ENCODE measurements around the gene OR5B17.
"Not testable (repeated sequence)": the region's sequence is repeated elsewhere in the genome, so short reads cannot be mapped to it uniquely, and the experiment has no call there.

Gene OR5B17

DNA sequence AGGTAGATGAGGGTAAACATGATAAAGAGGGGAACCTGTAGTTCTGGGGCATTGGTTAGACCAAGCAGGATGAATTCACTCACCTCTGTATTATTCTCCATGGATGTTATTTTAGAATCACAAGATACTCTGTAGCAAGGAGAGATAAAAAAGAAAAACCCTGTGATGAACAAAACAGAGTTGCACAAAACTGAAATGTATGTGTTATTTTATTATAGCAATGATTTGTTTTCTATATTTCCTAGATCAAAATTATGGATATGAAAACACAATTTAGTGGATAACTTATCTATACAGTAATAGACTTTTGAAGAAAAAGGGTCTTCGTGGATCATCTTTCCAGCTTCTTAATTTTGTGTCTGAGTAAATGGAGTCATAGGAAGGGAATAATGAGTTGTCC lies at the start of gene OR5B17:
Gene OR5B17, minus strand, starts transcription at position 101 of the 400 bp plus-strand sequence. Its CDS starts 0 bp downstream, at position 101.
- no peak for DNase-seq

DNA sequence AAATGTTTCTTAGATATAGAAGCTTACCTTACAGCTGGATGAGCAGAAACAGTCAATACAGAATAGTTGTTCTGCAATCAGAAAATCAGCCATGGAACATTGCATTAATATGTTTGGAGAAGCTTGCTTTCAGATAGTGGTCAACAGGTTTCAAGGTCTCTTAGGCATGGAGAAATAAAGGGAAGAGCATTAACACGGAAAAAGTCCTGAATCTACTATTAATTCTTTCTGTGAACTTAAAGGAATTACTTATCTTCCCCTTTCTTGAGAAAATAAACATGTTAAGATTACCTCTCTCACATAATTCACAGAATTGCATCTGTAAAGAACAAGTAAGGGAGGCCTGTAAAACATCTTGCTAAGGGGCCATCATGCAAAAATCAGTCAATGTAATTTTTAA lies 47.9 kb upstream of the OR5B17 start, which contains the start of gene OR5B3:
Gene OR5B3, minus strand, starts transcription at position 101 of the 400 bp plus-strand sequence. CDS start 3,465 bp downstream, outside the sequence.
- no peak for DNase-seq

DNA sequence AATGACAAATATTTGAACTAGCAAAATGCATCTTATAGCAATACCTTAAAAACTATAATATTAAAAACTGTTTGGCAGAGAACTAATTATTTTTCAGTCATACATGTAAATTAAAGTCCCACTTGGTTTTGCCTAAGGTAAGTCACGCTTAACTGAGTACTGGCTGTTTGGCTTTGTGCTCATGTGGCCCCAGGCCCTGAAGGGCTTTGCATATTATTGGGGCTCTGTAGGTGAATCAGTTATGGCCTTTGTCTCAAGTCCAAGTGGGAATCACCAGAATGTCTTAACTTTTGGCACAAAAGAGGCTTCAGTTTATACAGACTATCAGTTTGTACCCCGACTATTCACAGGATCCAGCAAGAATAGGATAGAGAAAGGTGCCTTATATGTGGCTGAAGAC lies 40.8 kb upstream of the OR5B17 start:
- DNase-seq: not testable (repeated sequence)

DNA sequence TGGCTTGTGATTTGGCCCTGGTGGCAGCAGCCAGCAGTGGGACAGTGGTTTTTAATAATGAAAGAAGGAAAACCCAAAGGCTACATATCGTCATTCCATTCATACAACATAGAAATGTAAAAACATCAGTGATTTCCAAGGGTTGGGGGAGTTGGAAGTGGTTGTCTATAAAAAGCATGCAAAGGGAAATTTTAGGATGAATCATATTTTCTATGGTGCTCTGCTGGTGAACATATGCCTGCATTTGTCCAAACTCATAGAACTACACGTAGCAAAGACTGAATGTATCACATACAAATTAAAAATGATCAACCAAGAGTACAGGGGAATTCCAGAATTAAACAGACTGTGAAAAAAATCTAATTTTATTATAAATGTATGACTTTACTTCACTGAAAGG lies 36.7 kb upstream of the OR5B17 start:
- no peak for DNase-seq

DNA sequence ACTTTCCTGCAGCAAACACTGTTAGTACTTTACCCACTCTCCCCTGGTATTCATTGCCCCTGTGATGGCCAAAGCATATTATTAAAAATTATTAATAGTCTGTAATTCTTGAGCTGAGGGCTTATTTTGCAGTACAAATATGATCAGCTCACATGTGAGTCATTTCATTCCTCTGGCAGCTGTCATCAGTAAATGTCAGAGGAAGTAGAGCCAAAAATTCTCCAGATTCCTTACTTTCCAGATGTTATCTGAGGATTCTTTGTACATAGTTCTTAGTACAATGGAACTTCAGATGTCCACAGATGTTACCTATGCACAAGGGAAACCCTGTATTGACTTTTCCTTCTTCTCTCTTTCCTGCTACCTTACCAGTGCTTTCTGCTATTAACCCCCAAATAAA lies 35.3 kb upstream of the OR5B17 start:
- DNase-seq: no peak

DNA sequence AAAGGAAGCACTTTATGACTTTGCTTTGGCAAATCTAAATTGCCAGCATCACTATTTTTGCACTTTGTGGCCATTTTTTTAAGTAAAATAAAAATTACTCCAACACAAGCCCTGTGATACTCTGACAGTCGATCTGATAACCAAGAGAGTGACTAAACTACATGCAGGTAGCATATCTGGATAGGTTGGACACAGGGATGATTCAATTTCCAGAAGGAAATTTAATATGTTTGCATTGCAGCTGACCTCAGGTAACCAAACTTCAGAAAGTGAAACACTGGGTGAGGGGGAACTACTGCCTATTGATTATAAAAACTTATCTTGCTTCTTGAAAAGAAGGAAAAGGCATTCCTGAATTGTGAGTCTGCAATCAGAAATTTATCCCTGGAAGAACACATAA lies 33.9 kb upstream of the OR5B17 start:
- DNase-seq: no peak

DNA sequence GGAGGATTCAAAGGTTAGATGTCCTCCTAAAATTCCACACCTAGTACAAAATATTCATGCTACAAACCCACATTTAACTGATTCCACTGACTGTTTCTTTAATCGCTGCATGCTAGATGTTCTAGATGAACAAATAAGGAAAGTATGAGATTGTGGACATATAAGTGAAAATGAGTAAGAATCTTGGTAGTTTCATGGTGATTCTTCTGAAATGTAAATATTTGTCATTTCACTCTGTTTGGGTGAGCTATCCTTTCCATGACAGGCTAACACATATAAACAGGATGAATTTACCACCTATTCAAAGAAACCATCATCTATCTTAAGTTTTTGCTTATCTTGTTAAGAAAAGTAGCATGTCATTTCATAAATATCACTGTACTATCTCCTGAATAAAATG lies 33.0 kb upstream of the OR5B17 start:
- DNase-seq: no peak

DNA sequence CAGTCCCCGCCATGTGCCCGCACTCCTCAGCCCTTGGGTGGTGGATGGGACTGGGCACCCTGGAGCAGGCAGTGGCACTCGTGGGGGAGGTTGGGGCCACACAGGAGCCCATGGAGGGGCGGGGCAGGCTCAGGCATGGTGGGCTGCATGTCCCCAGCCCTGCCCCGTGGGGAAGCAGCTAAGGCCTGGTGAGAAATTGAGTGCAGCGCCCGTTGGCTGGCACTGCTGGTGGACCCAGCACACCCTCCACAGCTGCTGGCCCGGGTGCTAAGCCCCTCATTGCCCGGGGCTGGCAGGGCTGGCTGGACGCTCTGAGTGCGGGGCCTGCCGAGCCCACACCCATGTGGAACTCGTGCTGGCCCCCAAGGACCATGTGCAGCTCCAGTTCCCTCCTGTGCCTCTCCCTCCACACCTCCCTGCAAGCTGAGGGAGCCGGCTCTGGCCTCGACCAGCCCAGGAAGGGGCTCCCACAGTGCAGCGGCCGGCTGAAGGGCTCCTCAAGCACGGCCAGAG lies 31.7 kb upstream of the OR5B17 start:
- DNase-seq: no peak

DNA sequence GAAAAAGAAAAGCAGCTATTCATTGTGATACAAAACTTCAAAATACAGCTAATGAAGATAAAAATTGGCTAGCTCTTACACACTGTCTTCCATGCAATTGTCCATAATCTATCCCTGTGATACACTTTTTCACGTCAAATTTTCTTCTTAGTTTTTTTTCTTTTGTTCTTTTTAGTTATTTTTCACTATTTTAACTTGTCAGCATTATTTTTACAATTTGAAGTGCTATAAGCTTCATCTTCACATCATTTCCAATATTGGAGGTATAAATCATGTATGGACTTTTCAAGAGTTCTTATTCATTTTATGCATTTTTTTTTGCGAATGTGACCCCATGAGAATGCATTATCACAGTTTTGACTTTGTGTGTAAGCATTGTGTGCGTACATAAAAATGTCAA lies 4.1 kb downstream of the OR5B17 start:
- DNase-seq: no peak

DNA sequence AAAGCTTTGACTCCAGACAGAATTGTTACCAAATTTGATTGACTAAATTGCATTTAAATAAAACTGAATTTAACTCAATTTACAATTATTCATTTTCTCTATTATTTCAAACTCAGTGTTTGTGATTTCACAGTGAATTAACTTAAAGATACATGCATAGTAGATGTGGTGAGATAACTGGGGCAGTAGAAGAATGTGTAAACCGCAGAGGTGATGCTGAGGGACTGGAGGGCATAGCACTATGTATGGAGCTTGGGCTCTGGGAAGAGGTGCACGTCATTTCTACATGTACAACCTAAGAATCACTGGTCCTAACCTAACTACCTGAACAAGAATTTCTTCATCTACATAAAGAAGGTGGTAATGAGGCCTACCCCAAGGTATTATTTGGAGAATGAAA lies 13.7 kb downstream of the OR5B17 start:
- DNase-seq: no peak

DNA sequence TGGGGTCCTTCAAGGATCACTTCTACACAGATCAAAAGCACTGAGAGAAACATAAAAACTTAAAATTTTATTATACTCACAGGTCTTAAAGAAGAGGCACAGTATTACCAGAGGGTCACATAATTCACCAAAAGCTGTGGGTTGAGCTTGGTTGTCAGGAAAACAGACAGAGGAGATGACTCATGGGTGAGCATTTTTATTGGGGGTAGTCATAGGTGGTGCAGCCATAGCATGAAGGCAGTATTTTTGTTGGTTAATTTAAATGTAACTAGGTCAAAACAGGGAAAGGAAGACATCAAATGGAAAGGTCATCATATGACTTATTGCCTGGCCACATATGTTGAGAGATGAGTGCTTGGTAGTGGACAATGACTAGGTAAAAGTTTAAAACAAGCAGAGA lies 24.2 kb downstream of the OR5B17 start:
- no peak for DNase-seq

DNA sequence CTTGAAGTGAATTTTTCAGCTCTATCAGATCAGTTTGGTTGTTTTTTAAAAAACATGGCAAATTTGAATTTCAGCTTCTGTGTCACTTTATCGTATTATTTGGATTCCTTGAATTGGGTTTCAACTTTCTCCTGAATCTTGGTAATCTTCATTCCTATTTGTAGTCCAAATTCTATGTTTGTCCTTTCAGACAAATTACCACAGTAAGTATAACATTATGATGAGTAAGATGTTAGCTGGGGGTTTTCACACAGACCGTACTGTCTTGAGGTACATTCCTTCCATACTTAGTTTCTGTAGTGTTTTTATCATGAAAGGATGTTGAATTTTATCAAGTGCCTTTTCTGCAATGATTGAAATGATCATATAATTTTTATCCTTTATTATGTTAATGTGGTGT lies 28.0 kb downstream of the OR5B17 start:
- DNase-seq: no peak

DNA sequence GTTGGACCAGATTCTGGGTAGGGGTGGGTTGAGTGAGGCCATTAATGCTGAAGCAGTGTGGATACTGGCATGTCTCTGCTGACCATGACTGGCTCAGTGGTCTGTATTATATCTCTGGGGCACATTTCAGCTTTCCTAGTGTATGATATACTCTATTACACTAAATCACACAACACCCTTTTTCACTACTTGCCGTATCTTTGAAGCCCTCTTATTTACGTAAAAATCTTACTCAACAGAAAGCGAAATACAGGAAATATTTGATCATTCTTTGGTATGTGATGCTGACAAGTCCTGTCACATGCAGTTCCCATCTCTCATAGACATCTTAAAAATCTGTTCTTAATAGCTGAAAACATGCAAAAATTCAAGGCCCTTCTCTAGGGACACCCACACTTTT lies 40.3 kb downstream of the OR5B17 start:
- DNase-seq: no peak

DNA sequence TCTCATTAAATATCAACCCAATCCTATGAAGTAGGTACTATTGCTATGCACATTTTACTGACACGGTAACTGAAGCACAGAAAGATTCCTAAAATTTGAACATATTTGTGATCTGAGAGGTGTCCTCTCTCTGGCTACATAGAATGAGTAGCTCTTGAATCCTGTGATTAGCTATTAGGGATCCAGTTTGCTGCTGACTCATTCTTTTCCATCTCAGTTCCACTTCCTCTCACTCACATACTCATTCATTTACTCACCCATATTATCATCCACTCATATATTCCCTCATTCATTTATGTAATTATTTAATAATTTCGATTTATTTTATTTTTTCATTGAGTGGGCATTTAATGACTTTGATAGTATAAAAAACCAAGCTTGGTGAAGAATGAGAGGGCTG lies 42.7 kb downstream of the OR5B17 start:
- DNase-seq: no peak
